ENCODE measurements around the gene HOXB8.

Gene HOXB8

DNA sequence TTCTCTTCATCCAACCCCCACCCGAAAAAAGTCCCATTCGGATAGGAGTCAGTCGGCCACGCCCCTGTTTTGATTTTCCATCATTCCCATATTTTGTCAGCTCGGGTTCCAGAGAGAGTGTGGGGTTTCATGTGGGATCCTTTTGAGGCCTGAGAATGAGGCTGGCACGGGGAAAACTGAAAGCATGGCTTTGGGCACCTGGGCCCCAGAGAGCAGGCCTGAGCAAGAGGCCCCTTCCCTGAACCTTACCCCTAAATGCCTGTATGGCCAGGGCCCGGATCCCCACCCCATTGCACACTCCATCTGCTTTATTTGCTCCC lies 32.4 kb downstream of the HOXB8 start:
- DNase-seq = no peak

DNA sequence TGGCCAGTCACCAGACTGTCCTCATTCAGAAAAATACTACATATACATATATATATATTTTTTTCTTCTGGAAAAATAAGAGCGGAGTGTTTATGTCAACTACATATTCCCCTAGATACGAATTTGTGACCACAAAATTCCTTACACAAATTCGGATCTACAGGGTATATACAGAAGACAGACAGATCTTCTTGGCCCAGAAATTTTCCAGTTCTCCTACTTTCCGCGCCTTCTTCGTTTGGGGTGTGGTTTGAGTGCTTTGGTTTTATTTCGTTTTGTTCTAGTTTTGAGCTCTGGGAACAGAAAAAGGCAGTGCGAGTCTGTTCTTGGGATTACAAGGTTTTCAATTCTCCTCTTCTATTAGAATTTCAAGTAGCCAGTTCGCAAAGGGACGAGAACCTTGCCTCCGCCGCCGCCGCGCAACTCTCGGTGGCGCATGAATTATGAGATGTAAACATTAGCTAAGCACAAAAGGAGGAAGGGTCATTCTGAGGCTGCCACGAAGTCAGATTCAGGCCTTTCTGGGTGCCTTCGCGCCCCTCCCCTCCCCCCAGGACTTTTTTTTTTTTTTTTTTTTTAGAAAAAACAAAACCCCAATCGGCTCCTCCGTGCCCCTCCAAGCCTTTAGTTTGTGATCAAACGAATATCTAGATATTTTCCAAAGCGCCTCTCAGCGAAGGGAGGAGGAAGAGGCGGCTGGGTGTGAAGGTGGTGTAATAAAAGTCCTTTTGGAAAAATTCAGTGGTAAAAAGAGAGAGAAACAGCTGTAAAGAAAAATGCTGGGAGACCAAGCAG lies 35.1 kb downstream of the HOXB8 start:
- DNase-seq = no peak

DNA sequence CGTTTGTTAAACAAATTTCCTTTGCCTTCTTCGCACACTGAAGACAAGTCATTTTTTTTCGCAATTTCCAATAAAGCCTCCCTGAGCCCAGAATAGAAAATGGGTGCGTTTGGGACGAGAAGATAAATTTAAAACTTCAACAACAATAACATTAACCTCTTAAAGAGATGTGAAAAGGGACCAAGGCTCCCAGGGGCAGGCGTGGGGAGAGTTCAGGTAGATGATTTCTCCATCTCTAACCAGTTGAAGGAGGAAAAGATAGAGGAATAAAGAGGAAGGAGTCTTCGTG lies 35.7 kb downstream of the HOXB8 start:
- no peak for DNase-seq

DNA sequence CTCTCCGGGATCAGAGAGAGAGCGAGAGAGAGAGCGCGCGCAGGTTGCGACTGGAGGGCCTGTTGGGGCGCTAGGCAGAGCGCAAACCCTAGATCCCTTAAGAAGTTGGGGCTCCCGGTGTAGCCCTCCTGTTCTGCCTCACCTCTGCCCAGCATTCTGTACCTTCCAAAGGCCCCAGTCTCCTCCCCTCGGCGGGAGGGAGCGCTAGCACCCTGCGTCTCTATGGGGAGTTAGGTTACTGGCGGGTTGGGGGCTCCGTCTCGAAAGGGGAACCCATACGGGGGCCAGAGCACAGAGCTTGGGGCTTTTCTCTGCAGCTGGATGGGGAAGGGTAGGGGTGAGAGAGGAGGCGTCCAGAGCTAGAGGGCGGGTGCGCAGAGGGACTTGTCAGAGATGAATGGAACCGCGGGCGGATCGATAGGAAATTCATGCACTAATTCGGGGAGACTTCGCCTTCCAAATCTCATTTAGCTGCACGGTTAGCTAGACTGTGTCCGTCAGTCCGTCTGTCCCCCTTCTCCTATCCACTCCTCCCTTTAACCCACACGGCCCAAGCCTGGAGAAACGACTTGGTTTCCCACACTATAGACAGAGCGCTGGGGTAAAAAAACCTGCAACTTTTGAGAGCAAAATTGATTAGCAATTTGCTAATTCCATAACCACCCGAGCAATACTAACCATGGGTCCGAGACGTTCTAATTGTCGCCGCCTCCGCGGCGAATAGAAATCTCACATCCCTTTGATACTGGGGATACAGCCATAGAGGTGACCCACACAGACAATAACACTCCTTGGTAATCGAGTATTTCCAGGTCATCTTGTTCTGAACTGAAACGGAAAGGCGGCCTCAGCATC lies 36.2 kb downstream of the HOXB8 start:
- no peak for DNase-seq

DNA sequence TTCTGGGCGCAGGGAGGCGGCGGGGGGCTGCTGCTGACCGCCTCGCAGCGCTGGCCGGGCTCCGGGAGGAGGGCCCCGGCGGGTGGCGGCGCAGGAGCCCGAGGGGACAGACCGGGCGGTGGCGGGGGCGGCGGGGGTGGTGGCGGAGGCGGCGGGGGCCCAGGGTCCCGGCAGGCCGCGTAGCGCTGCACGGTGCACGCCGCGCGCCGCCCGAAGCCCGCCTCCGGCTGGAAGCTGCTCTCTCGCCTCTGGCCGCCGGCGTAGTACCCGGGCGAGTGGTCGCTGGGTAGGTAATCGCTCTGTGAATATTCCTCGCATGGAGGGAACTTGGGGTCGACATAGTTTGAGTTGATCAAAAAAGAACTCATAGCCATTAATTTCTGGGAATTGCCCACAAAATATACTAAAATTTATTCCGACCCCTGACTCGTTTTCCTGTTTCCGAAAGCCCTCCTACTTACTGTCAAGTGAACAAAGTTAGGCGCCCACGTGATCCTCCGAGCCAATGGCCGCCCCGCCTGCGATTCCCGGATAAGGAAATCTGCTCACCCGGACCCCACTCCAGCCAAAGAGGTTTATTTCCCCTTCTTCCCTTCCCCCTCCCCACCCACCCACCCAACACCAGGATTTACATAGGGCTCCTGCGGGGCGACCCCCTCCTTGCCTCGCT lies 37.0 kb downstream of the HOXB8 start, which contains the start of gene HOXB4:
HOXB4 (minus strand) TSS at position 405 of the 670 bp plus-strand sequence; CDS start at position 374, 31 bp downstream.
- DNase-seq = peak; percentile 65

DNA sequence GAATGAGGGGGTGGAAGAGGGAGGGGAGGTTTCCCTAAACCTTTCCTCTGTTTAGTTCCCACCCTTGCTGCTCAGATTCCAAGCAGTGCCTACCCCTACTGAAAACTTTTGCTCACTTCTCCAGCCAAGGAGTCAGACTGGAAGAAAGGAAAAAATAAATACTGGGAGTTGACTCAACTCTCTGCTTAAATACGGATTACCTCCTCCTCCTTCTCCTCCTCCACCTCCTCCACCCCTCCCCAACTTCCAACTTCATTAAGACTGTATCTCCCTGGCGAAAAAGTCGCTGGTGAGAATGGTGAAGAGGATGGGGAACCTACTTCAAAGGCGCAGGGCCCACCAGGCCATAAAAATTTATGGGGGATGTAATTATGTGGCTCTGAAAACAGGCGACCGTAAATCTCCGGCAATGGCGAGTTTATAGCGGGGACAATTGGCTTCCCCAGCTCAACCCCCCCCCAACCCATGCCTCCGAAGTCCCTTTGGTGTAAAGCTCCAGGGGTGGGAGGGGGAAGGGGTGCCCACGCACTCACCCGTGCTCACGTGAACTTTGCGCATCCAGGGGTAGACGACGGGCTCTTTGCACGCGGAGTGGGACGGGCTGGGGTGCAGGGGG lies 37.7 kb downstream of the HOXB8 start:
- no peak for DNase-seq

DNA sequence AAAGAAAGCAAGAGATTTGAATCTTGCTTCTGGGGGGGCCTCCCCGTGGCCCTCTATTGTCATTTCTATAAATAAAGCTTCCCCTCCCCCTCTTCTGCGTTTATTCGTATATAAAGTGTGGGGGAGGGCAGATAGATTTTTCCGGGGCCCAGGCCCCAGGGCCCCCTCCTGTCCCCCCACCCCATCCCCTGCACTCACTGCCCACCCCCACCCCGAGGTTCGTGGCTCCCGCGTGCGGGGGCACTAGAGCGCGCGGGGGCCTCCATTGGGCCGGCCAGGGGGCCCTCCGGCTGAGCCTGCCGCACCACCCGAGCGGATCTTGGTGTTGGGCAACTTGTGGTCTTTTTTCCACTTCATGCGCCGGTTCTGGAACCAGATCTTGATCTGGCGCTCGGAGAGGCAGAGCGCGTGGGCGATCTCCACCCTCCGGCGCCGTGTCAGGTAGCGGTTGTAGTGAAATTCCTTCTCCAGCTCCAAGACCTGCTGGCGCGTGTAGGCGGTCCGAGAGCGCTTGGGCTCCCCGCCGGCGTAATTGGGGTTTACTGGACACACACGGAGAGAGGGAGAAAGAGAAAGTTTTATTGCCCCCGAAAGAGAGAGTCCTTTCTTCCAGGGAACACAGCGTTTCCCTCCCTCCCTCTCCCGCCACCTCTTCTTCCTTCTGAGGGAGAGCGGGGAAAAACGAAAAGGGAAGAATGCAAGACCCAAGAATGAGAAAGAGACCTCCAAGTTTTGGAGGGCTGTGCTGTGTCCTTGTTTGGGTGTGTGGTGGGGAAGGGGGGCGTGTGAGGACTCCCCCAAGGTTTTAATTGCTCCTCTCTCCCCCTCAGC lies 38.4 kb downstream of the HOXB8 start:
- no peak for DNase-seq

DNA sequence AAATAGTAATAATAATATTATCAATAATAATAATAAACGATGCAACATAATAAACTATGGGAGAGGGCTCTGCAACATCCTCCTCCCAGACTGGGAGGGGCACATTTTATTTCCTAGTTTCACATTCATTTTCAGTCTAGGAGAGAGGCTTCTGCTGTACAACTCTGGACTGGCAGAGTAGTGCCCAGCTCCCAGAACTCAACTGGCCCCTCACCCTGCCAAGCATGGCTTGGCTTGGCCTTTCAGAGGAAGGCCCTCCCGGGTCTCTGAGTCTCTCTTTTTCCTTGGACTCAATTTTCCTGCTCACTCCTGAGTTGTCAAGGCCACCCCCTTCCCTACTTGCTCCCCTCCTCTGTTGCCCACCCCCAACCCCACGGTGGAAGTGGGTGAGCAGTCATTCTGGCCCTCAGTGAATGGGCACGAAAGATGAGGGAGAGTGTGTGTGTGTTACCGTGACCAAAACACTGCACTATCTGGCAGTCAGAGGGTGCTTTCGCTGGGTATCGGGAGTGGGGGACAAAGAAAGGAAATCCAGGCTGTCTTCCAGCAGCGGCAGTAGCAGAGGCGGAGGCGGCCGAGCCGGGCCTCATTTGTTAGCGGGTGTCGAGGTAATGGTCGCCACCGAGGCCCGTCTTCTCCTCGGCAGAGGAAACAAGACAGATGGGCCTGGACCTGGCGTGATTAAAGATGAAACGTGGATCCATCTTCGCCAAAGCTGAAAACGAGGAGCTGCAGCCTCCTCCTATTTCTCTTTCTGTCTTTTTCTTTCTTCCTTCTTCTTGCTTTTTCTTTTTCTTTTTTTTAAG lies 39.2 kb downstream of the HOXB8 start:
- no peak for DNase-seq

DNA sequence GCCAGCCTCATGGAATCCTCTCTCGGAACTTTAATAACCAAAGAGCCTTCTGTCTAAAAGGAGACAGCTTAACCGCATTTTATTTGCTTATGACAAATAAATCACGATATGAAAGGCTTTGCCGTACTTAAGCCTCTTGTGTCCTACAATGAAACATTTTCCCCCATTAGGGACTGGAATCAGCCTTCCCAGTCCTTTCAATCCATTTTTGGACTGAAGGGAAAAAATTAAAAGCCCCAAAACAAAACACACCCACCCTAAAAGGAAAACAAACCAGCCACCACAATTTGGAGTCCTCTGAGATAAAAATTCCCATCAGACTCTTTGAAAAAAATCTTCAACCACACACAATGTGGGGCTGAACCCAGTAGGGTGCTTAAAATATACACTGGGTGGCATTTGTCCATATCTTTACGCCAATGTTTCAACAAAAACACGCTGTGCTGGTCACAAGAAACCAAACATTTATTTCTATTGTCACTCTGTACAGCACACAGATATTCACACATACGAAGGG lies 40.0 kb downstream of the HOXB8 start:
- DNase-seq = no peak

DNA sequence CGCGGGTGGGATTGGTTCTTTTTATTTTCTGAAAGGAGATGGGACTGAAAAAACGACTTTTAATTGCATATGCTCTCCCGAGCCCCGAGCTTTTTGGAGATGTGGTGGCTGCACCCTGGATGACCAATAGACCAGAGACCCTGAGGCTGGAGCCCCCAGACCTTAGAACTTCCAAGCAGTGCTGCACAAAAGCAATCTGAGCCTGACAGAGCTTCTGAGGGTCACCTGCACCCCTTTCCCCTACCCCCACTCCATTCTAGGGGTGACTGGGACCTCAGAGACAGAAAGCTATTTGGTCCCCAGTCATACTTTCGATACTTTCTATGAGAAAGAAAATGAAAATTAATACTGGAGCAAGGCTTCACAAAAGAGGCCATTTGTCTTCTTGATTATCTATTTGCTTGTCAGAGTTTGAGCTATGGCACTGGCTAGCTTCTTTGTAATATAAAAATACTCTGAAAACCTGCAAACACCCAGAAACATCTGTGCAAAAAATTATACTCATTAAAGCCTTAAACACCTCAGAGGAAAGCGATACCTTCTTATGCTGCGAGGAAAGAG lies 40.5 kb downstream of the HOXB8 start:
- DNase-seq = no peak

DNA sequence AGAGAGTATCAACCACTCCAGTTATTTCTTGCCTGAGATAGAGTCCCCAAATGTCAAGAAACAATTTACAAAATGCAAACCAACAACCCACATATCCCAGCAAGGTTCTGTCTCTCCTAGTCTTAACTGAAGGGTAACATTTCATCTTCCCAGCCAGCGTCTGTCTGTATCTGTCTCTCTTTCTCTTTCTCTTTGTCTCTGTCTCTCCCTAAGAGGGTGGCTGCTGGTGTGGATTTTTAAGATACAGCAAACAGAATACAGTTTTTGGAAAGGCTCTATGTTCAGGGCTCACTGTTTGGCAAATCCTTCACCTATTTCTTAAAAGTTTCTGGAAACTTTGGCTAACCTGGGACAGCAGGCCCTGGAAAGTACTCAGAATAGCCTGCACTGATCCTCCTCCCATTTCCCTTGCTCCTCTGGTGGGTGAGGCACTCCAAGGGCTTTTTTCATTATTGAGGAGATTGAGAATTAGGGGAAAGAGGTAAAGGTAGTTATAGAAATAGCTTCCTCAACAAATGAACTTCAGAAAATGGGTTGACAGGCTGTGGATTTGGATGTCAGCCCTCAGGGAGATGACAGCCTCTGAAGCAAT lies 43.2 kb downstream of the HOXB8 start:
- DNase-seq = no peak

DNA sequence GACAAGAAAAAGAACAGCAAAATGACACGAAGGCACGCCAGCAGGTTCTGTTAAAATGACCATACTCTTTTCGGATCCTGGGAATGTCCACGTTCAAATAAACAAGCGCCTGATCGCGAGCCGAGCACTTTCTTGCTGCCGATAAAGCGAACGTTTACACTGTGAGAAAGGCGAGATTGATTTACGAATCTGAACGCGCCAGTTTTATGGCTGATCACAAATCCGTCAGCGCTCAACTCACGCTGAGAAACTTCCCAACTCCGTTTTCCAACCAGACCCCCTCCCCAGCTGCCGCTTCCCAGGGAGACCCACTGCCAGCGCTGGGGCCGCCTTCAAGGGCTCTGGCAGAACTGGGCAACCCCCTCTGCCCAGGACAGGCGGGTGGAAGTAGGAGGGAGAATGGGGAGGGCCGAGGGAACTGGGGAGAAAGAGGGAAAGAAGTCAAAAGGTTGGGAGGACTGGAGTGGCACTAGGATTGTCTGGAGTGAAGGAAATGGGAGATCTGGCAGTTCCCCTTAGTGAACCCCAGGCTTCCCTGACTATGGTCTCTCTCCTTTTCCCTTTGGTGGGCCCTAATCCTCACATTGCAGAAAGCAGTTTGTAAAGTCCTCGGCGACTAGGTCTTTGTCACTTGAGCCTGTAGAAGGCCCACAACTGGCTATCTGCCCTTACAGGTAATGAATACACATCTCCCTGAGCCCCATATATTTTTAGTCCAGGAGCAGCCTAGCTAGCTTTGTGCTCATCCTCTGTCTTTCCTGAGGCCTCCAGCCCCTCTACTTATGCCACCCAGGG lies 43.9 kb downstream of the HOXB8 start:
- DNase-seq = no peak

DNA sequence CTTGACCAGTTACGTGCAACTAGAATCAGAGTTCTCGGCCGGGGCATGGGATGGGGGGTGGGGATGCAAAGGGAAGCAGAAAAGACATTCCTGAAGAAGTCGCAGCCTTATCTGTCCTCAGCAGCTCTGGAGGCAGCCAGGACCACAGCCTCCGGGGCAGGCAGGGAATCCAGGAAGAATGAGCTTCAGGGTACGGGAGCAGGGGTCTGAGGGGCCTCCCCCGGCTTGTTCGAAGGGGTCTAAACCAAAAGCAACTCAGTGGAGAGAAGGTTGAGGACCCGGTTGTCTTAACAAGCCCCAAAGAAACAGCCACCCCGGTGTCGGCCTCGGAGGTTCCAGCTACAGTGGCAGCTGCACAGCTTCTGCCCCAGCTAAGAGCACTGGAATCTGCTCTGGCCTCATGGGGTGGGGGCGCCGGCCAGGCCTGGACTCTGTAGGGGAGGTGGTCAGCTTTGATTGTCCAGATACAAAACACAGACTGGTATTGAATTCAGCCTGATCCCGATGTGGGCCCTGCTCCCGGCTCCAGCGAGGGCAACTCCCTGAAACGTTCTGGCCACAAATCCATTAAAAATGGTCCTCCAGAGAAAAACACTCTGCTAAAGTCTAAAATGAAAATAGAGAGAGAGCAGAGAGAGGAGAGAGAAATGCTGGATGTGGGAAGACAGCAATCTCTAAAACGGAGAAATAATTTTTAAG lies 44.6 kb downstream of the HOXB8 start:
- DNase-seq = no peak

DNA sequence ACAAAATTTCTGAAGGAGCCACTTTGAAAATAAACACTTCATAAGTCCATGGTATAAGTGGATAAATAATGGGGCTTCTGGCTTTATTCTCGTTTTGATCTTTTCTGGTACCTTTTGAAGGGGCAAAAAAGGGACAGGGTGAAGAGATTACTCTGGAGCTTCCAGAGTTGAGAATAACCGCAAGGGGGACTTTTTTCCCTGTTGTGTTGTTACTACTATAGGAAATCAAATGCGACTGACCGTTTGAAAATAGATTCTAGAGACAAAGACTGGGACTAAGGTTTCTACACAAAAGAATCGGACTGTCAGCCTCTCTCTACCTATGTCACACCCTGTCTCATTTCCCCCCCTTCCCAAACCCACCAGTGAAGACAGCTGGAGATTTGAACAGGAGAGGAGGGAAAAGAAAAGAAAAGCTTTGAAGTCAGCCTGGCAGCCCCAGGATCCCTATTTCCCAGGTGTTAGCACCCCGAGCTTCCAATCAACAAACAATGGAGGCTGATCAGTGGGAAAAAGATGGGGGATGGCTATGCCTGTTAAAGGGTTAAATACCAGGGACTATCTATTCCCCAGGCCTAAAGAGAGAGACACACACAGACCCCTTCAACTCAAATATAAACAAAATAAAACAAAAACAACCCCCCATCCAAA lies 45.3 kb downstream of the HOXB8 start:
- no peak for DNase-seq

DNA sequence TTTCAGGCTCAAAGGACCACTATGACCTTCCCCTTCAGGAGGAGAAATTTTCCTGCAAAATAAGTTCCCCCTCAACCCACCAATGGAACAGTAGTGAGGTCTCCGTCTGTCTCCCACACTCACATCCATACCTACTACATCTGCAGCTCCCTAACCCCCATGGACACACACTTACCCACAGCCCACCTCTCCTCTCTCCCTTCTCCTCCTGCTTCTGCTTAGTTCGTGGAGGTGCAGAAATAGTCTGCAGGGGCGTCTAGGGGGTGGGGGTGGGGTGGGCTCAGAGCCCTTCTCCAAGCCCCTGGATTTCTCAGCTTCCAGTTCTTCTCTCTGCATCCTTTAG lies 45.9 kb downstream of the HOXB8 start:
- DNase-seq = no peak

DNA sequence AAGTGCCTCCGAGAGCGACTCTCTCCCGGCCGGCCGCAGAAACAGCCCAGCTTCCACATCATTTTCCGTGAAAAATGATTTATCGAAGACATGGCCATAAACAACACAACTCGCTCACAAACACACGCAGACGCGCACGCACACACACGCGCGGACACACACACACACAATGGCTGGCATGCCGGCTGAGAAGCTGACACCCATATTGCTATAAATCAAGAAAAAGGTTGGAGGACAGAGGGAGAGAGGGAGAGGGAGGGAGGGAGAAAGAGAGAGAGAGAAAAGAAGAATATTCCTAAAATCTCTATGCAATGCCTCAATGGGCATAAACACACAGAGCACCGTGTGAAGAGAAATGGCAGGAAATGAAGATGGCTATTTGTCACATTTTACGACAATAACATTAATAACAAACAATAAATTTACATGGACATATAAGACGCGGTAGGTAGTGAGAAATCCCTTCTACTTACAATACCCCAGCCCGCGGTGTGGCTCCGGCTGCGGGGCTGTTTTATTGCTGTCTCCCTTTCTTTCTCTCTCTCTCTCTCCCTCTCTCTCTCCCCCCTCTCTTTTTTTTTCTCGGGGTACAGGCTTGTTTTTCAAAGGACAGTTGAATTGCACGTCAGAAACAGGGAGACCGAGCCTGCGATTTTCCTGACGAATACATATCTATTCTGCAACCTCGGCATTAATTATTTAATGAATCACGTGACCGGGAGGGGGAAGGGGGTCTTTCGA lies 46.4 kb downstream of the HOXB8 start:
- no peak for DNase-seq

DNA sequence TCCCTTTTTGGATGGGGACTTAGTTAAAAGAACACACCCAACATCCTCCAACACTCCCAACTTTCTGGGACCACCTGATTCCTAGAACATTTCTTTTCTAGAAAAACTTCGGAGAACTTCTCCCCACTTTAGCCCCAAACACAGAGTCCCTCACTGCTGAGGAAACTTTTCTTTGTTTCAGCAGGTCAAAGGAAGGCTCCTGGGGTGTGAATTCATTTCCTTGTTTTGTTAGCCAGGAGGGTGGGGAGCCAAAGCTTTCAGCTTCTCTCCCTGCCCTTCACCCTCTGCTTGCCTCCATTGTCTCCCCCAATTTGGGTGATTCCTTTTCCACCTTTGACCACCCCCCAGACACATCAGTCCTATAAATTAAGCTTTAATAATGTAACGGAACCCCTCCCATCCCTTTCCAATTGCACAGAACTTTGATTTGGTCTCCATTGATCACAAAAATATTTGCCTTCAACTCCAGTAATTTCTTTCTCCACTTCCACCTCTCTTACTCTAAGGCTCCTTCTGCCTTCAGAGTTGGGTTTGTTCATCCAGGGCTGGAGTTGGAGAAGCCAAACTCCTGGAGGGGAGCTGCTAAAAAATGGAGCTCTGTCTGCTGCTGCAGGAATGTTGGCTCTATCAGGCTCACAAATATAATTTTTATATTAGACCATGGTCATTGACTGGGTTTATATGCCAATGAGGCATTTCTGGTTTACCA lies 47.3 kb downstream of the HOXB8 start:
- no peak for DNase-seq

Measured in activated CD4-positive, CD25-positive, alpha-beta regulatory T cell treated with anti-CD3 and anti-CD28 coated beads, Interleukin-2, amount 50 U/mL, for 72 hours (primary cell).